NB4 (cell line): ENCODE data around the gene ADSS1.
A peak's percentile ranks its signal among the peaks of the same experiment; 100 is the strongest.

Source experiments
- DNase-seq: peaks from one replicate; pipeline ENCODE4 v3.0.0; 2010; ENCODE audit warnings: low read depth
- H3K4me3 ChIP-seq: one replicate; pipeline ENCODE4 v1.5.1; 2011; ENCODE audit warnings: mild to moderate bottlenecking, low read depth, low read length, moderate library complexity
- MYC ChIP-seq: IDR thresholded peaks from 2 replicates; pipeline ENCODE4 v1.6.1; 2011; ENCODE audit warnings: low read depth, low read length
- POLR2A ChIP-seq: IDR thresholded peaks from 2 replicates; pipeline ENCODE4 v1.6.1; 2011; ENCODE audit warnings: mild to moderate bottlenecking; ENCODE audit not compliant: insufficient read length; ENCODE audit errors: extremely low read depth
- TF ChIP-seq, protein P1 (sequence below): IDR thresholded peaks from one replicate; pipeline ENCODE4 v1.5.1; 2012; ENCODE audit warnings: low read depth, low read length
- TF ChIP-seq, protein P2 (sequence below): IDR thresholded peaks from 2 replicates; pipeline ENCODE4 v1.6.1; 2011; ENCODE audit warnings: low read depth, low read length

Gene ADSS1

GRCh38 chr14:104723651-104724406, at the start of gene ADSS1:
Gene ADSS1 (plus strand): TSS chr14:104724229. CDS start chr14:104724271, 42 bp downstream.
- TF ChIP-seq, protein P1, sequence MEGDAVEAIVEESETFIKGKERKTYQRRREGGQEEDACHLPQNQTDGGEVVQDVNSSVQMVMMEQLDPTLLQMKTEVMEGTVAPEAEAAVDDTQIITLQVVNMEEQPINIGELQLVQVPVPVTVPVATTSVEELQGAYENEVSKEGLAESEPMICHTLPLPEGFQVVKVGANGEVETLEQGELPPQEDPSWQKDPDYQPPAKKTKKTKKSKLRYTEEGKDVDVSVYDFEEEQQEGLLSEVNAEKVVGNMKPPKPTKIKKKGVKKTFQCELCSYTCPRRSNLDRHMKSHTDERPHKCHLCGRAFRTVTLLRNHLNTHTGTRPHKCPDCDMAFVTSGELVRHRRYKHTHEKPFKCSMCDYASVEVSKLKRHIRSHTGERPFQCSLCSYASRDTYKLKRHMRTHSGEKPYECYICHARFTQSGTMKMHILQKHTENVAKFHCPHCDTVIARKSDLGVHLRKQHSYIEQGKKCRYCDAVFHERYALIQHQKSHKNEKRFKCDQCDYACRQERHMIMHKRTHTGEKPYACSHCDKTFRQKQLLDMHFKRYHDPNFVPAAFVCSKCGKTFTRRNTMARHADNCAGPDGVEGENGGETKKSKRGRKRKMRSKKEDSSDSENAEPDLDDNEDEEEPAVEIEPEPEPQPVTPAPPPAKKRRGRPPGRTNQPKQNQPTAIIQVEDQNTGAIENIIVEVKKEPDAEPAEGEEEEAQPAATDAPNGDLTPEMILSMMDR = peak; percentile 70
- no peak for TF ChIP-seq POLR2A
- DNase-seq = peak; percentile 53
- H3K4me3 ChIP-seq = no peak within 1 kb of the TSS

DNA sequence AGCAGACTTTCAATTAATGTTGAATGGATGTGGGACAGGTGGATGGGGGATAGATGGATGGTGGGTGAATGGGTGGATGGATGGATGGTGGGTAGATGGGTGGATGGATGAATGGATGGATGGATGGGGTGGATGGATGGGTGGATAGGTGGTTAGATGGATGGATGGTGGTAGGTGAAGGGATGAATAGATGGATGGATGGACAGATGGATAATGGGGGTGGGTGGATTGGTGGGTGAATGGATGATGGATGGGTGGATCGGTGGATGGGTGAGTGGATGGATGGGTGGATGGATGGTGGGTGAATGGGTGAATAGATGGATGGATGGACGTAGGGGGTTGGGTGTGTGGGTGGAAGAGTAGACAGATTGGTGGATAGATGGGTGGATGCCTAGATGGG, 48.6 kb upstream of the ADSS1 start:
- DNase-seq = no peak
- no peak overlapping the region for H3K4me3 ChIP-seq
- no peak for TF ChIP-seq MYC
- TF ChIP-seq, protein P2, sequence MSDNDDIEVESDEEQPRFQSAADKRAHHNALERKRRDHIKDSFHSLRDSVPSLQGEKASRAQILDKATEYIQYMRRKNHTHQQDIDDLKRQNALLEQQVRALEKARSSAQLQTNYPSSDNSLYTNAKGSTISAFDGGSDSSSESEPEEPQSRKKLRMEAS = no peak
- TF ChIP-seq, protein P1 = no peak
- TF ChIP-seq POLR2A = no peak

DNA sequence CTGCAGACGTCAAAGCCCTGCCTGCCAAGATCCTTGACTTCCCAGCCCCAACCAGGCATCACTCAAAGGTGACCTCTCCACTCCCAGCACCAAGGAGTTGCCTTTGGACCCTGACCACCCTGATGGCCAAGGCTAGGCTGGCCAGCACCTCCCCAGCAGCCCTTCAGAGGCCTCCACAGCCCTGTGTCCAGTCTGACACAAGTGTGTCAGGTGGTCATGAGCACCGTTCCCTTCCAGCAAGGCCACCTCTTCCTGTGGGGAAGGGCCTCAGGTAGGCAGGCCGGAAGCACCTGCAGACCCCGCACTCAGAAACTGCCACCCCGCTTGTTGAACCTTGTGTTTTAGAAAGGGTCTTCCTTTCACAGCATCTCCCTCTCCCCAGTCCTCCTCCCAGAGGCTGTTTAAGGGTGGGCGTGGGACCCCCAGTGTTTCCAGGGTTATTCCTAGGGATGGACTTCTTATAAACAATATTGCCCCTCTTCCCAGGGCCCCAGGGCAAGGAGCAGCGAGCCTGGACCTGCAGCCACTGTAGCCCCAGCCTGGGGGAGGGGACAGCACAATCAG, 47.8 kb upstream of the ADSS1 start:
- TF ChIP-seq, protein P2 = no peak
- TF ChIP-seq MYC = no peak
- no peak for TF ChIP-seq POLR2A
- TF ChIP-seq, protein P1 = no peak
- no peak for DNase-seq
- H3K4me3 ChIP-seq = no peak overlapping the region

GRCh38 chr14:104676694-104677511, 47.1 kb upstream of the ADSS1 start:
- TF ChIP-seq, protein P2 = no peak
- TF ChIP-seq, protein P1 = no peak
- peak overlapping the region; percentile 51 for H3K4me3 ChIP-seq
- peak; percentile 30 for DNase-seq

- peak overlapping the region; percentile 51 for H3K4me3 ChIP-seq
- TF ChIP-seq, protein P1 = no peak
- TF ChIP-seq POLR2A (peak; percentile 56), MYC (peak; percentile 61)
- TF ChIP-seq, protein P2 = peak; percentile 45; the same call in 1 of the 2 replicates
- DNase-seq = peak; percentile 94
Observed at GRCh38 chr14:104677512-104678332, 46.3 kb upstream of the ADSS1 start.
